ENCODE results near the gene DENND1C. TPM values are rescaled to one million over a fixed set of nuclear protein-coding genes. Genes with fewer than 3 reads are reported as not detected.

Gene DENND1C, protein sequence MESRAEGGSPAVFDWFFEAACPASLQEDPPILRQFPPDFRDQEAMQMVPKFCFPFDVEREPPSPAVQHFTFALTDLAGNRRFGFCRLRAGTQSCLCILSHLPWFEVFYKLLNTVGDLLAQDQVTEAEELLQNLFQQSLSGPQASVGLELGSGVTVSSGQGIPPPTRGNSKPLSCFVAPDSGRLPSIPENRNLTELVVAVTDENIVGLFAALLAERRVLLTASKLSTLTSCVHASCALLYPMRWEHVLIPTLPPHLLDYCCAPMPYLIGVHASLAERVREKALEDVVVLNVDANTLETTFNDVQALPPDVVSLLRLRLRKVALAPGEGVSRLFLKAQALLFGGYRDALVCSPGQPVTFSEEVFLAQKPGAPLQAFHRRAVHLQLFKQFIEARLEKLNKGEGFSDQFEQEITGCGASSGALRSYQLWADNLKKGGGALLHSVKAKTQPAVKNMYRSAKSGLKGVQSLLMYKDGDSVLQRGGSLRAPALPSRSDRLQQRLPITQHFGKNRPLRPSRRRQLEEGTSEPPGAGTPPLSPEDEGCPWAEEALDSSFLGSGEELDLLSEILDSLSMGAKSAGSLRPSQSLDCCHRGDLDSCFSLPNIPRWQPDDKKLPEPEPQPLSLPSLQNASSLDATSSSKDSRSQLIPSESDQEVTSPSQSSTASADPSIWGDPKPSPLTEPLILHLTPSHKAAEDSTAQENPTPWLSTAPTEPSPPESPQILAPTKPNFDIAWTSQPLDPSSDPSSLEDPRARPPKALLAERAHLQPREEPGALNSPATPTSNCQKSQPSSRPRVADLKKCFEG
- 0.22 to 0.33 TPM (median 0.24 TPM) in 5 replicates for total RNA-seq (2022; extraction: Qiagen RNA extraction)

DNA sequence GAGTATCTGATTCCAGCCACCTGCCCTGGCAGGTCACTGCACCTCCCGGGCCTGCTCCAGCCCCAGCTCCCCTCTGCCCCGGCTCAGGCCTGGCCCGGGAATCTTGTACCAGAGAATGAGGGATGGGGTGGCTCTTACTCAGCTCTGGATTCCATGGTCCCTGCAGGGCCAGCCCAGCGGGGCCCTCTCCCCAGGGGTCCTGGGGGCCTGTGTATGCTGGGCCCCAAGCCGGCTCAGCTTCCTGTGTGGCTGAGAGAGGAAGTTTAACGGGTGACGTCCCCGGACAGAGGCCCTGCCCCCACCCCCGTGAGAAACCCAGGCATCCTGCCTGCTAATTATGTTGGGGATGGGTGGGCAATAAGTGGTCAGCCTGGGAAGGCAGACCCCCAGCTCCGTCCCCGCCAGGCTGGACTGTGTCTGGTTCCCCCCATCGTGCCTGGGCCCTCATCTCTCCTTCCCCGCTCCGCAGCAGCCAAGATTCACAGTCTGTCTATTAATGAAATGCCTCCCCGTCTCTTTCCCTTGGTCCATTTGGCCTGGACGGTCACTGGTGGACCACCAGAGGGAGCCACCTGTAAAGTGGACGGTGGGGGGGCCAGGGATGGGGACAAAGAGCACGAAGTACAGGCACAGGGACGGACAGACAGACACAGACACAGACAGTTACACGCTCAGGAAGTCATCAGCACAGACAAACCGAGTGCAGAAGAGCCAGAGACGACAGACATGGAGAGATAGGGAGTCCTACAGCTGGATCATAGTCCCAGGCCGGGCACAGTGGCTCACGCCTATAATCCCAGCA is at the start of gene DENND1C:
DENND1C (minus strand) TSS at position 247 of the 802 bp plus-strand sequence; CDS start at position 155, 92 bp downstream.

DNA sequence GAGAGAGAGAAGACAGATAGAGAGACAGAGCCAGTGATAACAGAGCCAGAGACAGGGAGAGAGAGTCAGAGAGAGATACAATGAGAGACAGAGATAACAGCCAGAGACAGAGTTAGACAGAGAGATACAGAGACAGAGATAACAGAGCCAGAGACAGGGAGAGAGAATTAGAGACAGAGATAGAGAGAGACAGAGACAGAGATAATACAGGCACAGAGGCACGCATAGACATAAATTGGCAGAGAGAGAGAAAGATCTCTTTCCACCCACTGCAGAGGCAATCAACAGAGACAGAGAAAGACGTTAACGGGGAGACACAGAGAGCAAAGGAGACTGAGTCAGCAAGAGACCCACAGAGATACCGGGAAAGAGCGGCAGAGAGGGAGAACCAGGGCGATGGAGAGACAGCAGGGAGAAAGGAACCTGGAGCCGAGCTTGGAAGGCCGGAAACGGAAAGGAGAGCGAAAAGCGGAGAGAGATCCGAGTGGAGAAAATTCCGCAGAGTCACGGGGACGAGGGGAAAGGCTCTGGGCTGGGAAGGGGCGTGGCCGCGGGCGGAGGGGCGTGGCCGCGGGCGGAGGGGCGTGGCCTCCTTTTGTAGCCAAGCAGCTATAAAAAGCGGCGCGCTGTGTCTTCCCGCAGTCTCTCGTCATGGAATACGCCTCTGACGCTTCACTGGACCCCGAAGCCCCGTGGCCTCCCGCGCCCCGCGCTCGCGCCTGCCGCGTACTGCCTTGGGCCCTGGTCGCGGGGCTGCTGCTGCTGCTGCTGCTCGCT is 49.0 kb upstream of the DENND1C start, which contains the start of gene TNFSF9:
TNFSF9 (plus strand) TSS at position 641 of the 777 bp plus-strand sequence; CDS start at position 652, 11 bp downstream.

GRCh38 chr19:6501740-6502648 is 20.4 kb upstream of the DENND1C start, which contains the start of gene TUBB4A:
TSS of gene TUBB4A (minus strand) at chr19:6502309. CDS start at chr19:6502212, 97 bp downstream.

DNA sequence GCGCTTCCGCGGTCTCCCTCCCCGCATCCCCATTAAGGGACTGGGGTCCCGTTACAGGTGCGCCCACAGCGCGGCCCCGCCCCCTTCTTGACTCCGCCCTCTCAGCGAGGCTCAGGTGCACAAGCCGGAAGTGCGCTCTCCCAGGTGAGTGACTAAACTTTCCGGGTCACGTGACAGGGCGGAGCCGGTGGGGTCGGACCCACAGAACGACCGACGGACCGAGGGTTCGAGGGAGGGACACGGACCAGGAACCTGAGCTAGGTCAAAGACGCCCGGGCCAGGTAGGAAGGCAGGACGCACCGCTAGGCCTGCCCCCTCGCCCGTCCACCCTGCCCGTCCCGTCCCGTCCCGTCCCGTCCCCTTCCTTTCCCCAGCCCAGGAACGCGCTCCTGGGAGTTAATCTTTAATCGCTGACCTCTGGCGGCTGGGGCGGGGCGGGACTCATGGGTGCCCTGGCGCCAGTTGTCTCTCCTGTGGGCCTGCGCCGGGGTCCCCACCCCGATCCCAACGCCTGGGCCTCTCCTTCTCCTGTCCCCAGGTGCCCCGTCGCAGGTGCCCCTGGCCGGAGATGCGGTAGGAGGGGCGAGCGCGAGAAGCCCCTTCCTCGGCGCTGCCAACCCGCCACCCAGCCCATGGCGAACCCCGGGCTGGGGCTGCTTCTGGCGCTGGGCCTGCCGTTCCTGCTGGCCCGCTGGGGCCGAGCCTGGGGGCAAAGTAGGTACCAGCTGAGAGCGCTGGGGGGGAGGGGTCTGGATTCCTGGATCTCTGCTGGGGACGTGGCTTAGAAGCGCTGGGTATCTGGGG is 17.3 kb downstream of the DENND1C start, which contains the start of gene CRB3:
CRB3 (plus strand) TSS at position 202 of the 804 bp plus-strand sequence; CDS start at position 633, 431 bp downstream.

DNA sequence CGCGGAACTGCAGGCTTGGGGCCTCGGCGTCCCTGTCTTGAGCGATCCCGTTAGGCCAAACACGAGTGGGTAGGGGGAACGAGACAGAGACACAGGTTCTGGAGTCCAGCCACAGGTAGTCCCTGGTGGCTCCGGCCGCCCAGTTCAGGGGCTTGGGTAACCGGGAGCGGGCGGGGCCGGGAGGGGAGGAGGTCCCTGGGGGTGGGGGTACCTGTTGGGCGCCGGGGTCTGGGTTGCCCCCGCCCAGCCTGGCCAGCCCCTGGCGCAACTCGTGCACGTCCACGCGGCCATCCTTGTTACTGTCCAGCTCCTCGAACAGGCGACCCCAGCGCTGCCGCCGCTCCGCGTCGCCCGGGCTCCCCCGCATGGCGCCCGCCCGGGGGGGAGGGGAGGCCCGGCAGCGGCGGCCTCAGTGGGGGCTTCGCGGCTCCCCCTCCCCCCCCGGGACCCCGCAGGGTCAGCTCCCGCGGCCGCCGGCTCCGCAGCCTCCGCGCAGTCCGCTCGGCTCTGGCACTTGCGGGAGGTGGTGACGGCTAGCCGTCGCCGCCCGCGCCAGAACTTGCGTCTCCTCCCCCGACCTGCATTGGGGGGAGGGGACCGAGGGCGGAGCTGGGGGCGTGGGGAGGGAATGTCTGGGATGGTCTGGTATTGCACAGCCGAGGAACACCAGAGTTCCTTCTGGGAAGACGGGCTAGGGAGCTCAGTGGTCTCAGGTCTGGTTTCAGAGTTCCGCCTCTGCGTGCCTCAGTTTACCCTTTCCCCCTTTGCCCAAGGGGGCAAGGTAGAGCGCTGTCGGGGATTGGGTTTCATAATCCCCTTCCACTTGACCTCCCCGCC is 22.1 kb downstream of the DENND1C start, which contains the start of gene SLC25A23:
SLC25A23 (minus strand) TSS at position 531 of the 837 bp plus-strand sequence; CDS start at position 367, 164 bp downstream.

GRCh38 chr19:6433663-6434062 is 47.9 kb downstream of the DENND1C start, which contains the start of gene SLC25A41:
TSS of gene SLC25A41 (minus strand) at chr19:6433763. CDS start at chr19:6433693, 70 bp downstream.

GRCh38 chr19:6424195-6424938 is 57.2 kb downstream of the DENND1C start, which contains the start of gene KHSRP:
TSS of gene KHSRP (minus strand) at chr19:6424811. CDS start at chr19:6424701, 110 bp downstream.

Other genes starting within 250 kb of the DENND1C start
- gene MLLT1, start 201.8 kb downstream of the DENND1C start, total RNA-seq (2022; extraction: Qiagen RNA extraction), result 14.8 to 22.9 TPM (median 22.0 TPM) in 5 replicates
- not detected in 5 replicates for gene ACER1, start 148.2 kb downstream of the DENND1C start, total RNA-seq (2022; extraction: Qiagen RNA extraction)
- gene CLPP, start 120.3 kb downstream of the DENND1C start, total RNA-seq (2022; extraction: Qiagen RNA extraction), result 45.3 to 80.1 TPM (median 73.9 TPM) in 5 replicates
- gene ALKBH7, start 109.0 kb downstream of the DENND1C start, total RNA-seq (2022; extraction: Qiagen RNA extraction), result 19.0 to 38.7 TPM (median 36.4 TPM) in 5 replicates
- 0.49 to 1.4 TPM (median 0.70 TPM) in 5 replicates for gene PSPN, start 105.9 kb downstream of the DENND1C start, total RNA-seq (2022; extraction: Qiagen RNA extraction)
- 55.0 to 61.2 TPM (median 58.0 TPM) in 5 replicates for gene GTF2F1, start 88.6 kb downstream of the DENND1C start, total RNA-seq (2022; extraction: Qiagen RNA extraction)
- gene KHSRP, start 57.0 kb downstream of the DENND1C start, total RNA-seq (2022; extraction: Qiagen RNA extraction), result 182 to 207 TPM (median 198 TPM) in 5 replicates
- gene SLC25A41, start 48.0 kb downstream of the DENND1C start, total RNA-seq (2022; extraction: Qiagen RNA extraction), result 0.11 to 0.20 TPM (median 0.17 TPM) in 4 of 5 replicates, not detected in the other
- gene SLC25A23, start 22.0 kb downstream of the DENND1C start, total RNA-seq (2022; extraction: Qiagen RNA extraction), result 15.3 to 19.4 TPM (median 18.5 TPM) in 5 replicates
- 3.1 to 5.0 TPM (median 4.8 TPM) in 5 replicates for gene CRB3, start 17.5 kb downstream of the DENND1C start, total RNA-seq (2022; extraction: Qiagen RNA extraction)
- 6.0 to 7.6 TPM (median 6.5 TPM) in 5 replicates for gene TUBB4A, start 20.5 kb upstream of the DENND1C start, total RNA-seq (2022; extraction: Qiagen RNA extraction)
- 2.9 to 6.0 TPM (median 4.5 TPM) in 5 replicates for gene TNFSF9, start 49.2 kb upstream of the DENND1C start, total RNA-seq (2022; extraction: Qiagen RNA extraction)
- gene CD70, start 109.4 kb upstream of the DENND1C start, total RNA-seq (2022; extraction: Qiagen RNA extraction), result 14.3 to 24.3 TPM (median 22.8 TPM) in 5 replicates
- 0.06 to 0.14 TPM (median 0.10 TPM) in 4 of 5 replicates, not detected in the other for gene TNFSF14, start 188.4 kb upstream of the DENND1C start, total RNA-seq (2022; extraction: Qiagen RNA extraction)
- gene C3, start 238.9 kb upstream of the DENND1C start, total RNA-seq (2022; extraction: Qiagen RNA extraction), result 40.6 to 52.1 TPM (median 49.5 TPM) in 5 replicates